HepG2 (cell line): ENCODE data around the gene TNS4. TPM values are rescaled to one million over a fixed set of nuclear protein-coding genes. Genes with fewer than 3 reads are reported as not detected.

Experiments
- ATAC-seq: fragments of 200-7000 bp; cut with Tn5 transposase; 3 replicates; pipeline ENCODE4 v1.9.1; 2020; ENCODE audit warnings: mild to moderate bottlenecking, moderate library complexity
- BruUV-seq: library from RNA; stranded (reverse); fragments of 400-500 nt; replicated peaks from 2 replicates; lab custom pipeline; 2021; lab: Mats Ljungman, UMichigan
- CTCF ChIA-PET: fragments of 300-600 bp; formaldehyde crosslinking; extraction: SDS; loops from one replicate; lab custom pipeline; 2021; ENCODE audit warnings: low total read pairs, inconsistent platforms, low intra/inter-chr PET ratio; lab: Yijun Ruan, JAX
- POLR2A ChIA-PET: fragments of 350-600 bp; sonication (Branson Sonifier 250); formaldehyde crosslinking; loops from one replicate; lab custom pipeline; 2020; ENCODE audit warnings: antibody characterized with exemption, inconsistent platforms; lab: Yijun Ruan, JAX
- DNase-seq: peaks from one replicate; pipeline ENCODE4 v3.0.0-alpha.2; 2015; ENCODE audit warnings: low spot score
- FAIRE-seq: peaks from 3 replicates; lab custom pipeline; 2011; peaks lifted over from hg19 to GRCh38; lab: Jason Lieb, UNC
- H2AFZ ChIP-seq: one replicate; pipeline ENCODE4 v1.6.1; 2011; ENCODE audit warnings: low read length, inconsistent platforms
- H3K27ac ChIP-seq: fragments of 300-600 bp; 3 replicates; pipeline ENCODE4 v1.8.0; 2011; ENCODE audit warnings: mixed run types, mild to moderate bottlenecking, mixed read lengths, low read length, inconsistent platforms; ENCODE audit not compliant: insufficient read depth; ENCODE audit errors: extremely low read length
- H3K27me3 ChIP-seq, 2 experiments: fragments of 200-600 bp in 1 of 2; 2 replicates in 1 of 2; 3 replicates in 1 of 2; pipeline versions ENCODE4 v1.6.0 to v1.8.0; 2011; ENCODE audit warnings: low read length in 2 of 2, mild to moderate bottlenecking in 2 of 2, moderate library complexity in 2 of 2, inconsistent platforms in 1 of 2; ENCODE audit not compliant: insufficient read depth in 2 of 2, control insufficient read depth in 1 of 2
- H3K36me3 ChIP-seq, 2 experiments: fragments of 200-600 bp in 1 of 2; replicated peaks in 1 of 2; 2 replicates in 1 of 2; 3 replicates in 1 of 2; pipeline versions ENCODE4 v1.5.1 to v1.8.0; 2011; ENCODE audit warnings: low read length in 2 of 2, inconsistent platforms in 1 of 2; ENCODE audit not compliant: insufficient read depth in 2 of 2, control insufficient read depth in 1 of 2
- H3K4me1 ChIP-seq: 2 replicates; pipeline ENCODE4 v1.5.1; 2012; ENCODE audit warnings: low read length, inconsistent platforms; ENCODE audit not compliant: insufficient read depth
- H3K4me2 ChIP-seq: 2 replicates; pipeline ENCODE4 v1.6.0; 2011; ENCODE audit warnings: low read depth, low read length, inconsistent platforms
- H3K4me3 ChIP-seq, 3 experiments: fragments of 200-600 bp in 1 of 3; sonication (generic), shearing (Covaris generic) in 1 of 3; replicated peaks in 1 of 3; 2 replicates each; pipeline ENCODE4 v1.5.1; 2011 to 2016; ENCODE audit warnings: low read length in 3 of 3, inconsistent platforms in 2 of 3, low read depth in 2 of 3, mild to moderate bottlenecking in 2 of 3, control low read depth in 1 of 3, mixed read lengths in 1 of 3; ENCODE audit not compliant: insufficient read depth in 1 of 3
- H3K79me2 ChIP-seq: one replicate; pipeline ENCODE4 v1.6.1; 2011; ENCODE audit warnings: low read length, inconsistent platforms; ENCODE audit not compliant: insufficient read depth
- H3K9ac ChIP-seq: 2 replicates; pipeline ENCODE4 v1.6.0; 2011; ENCODE audit warnings: mild to moderate bottlenecking, low read depth, low read length, inconsistent platforms; ENCODE audit not compliant: insufficient read depth
- H3K9me3 ChIP-seq: 2 replicates; pipeline ENCODE4 v1.5.1; 2012; ENCODE audit warnings: mild to moderate bottlenecking, low read length
- H4K20me1 ChIP-seq: 2 replicates; pipeline ENCODE4 v1.6.0; 2011; ENCODE audit warnings: inconsistent platforms, mild to moderate bottlenecking, low read length, moderate library complexity; ENCODE audit not compliant: insufficient read depth
- AKAP8 ChIP-seq: sonication (generic); formaldehyde crosslinking; IDR thresholded peaks from 2 replicates; pipeline ENCODE4 v1.5.1; 2020; ENCODE audit warnings: mild to moderate bottlenecking, missing genetic modification reagents
- ATAD3A ChIP-seq: sonication (generic); formaldehyde crosslinking; IDR thresholded peaks from 2 replicates; pipeline ENCODE4 v1.4.0; 2020; ENCODE audit warnings: missing genetic modification reagents
- CHD4 ChIP-seq: fragments of 200-600 bp; sonication (generic); IDR thresholded peaks from 2 replicates; pipeline ENCODE4 v1.7.0; 2017; ENCODE audit warnings: mild to moderate bottlenecking, low read length, borderline replicate concordance
- EED ChIP-seq: sonication (generic); formaldehyde crosslinking; IDR thresholded peaks from 2 replicates; pipeline ENCODE4 v1.5.0; 2020; ENCODE audit warnings: mild to moderate bottlenecking, missing genetic modification reagents
- HIC2 ChIP-seq: sonication (generic); formaldehyde crosslinking; IDR thresholded peaks from 2 replicates; pipeline ENCODE4 v1.9.0; 2022; ENCODE audit warnings: low read depth, missing genetic modification reagents
- IKZF1 ChIP-seq: fragments of 450-650 bp; IDR thresholded peaks from 2 replicates; pipeline ENCODE4 v1.7.1; 2016
- KDM3A ChIP-seq: IDR thresholded peaks from 2 replicates; pipeline ENCODE4 v1.6.1; 2018; ENCODE audit warnings: low read depth, missing compliant biosample characterization
- MAFG ChIP-seq: sonication (generic); formaldehyde crosslinking; IDR thresholded peaks from 2 replicates; pipeline ENCODE4 v1.5.1; 2020; ENCODE audit warnings: mild to moderate bottlenecking, missing genetic modification reagents
- MTF2 ChIP-seq: sonication (generic); formaldehyde crosslinking; IDR thresholded peaks from 2 replicates; pipeline ENCODE4 v1.5.0; 2020; ENCODE audit warnings: missing genetic modification reagents, borderline replicate concordance
- POLR2AphosphoS5 ChIP-seq: IDR thresholded peaks from 2 replicates; pipeline ENCODE4 v1.6.1; 2012; ENCODE audit warnings: low read depth, low read length
- PRMT3 ChIP-seq: sonication (generic); formaldehyde crosslinking; IDR thresholded peaks from 2 replicates; pipeline ENCODE4 v1.8.1; 2022; ENCODE audit warnings: low read depth, mild to moderate bottlenecking, moderate library complexity, missing genetic modification reagents, borderline replicate concordance
- TRIM22 ChIP-seq: fragments of 450-650 bp; IDR thresholded peaks from 2 replicates; pipeline ENCODE4 v1.6.1; 2017
- ZFP1 ChIP-seq: IDR thresholded peaks from 2 replicates; pipeline ENCODE4 v1.6.1; 2016
- ZFP41 ChIP-seq: sonication (generic); formaldehyde crosslinking; IDR thresholded peaks from 2 replicates; pipeline ENCODE4 v1.4.0; 2020; ENCODE audit warnings: mild to moderate bottlenecking, missing genetic modification reagents, borderline replicate concordance
- ZMYM2 ChIP-seq: sonication (generic); formaldehyde crosslinking; IDR thresholded peaks from 2 replicates; pipeline ENCODE4 v1.8.0; 2022; ENCODE audit warnings: mild to moderate bottlenecking, missing genetic modification reagents
- ZMYM3 ChIP-seq: sonication (generic); formaldehyde crosslinking; IDR thresholded peaks from 2 replicates; pipeline ENCODE4 v1.5.1; 2020; ENCODE audit warnings: mild to moderate bottlenecking, missing genetic modification reagents
- ZNF24 ChIP-seq: fragments of 450-650 bp; IDR thresholded peaks from 2 replicates; pipeline ENCODE4 v1.6.1; 2017; ENCODE audit warnings: antibody characterized with exemption, mild to moderate bottlenecking
- ZNF44 ChIP-seq: sonication (generic); formaldehyde crosslinking; IDR thresholded peaks from 2 replicates; pipeline ENCODE4 v1.5.1; 2020; ENCODE audit warnings: mild to moderate bottlenecking, missing genetic modification reagents
- ZNF629 ChIP-seq: sonication (generic); formaldehyde crosslinking; conservative IDR thresholded peaks from 2 replicates; pipeline ENCODE4 v1.5.0; 2020; ENCODE audit warnings: missing genetic modification reagents
- ZNF709 ChIP-seq: sonication (generic); formaldehyde crosslinking; IDR thresholded peaks from 2 replicates; pipeline ENCODE4 v1.5.0; 2020; ENCODE audit warnings: mild to moderate bottlenecking, missing genetic modification reagents
- WGBS: methylation state at CpG from one replicate; pipeline ENCODE4 v1.1.6; 2017; ENCODE audit warnings: low lambda C conversion rate; 5-methylcytosine and 5-hydroxymethylcytosine counted together
- in situ Hi-C: cut with HindIII; loops from 2 replicates; pipeline ENCODE4 v1.10.0; 2017; ENCODE audit warnings: low pct_unique_long_range_greater_than_20kb; ENCODE audit not compliant: extremely low pct_ligation_motif_present
- intact Hi-C: fragments of 100-400 bp; cut with micrococcal nuclease; formaldehyde crosslinking; loops from one replicate; pipeline ENCODE4 v1.10.0; 2022; ENCODE audit not compliant: unreplicated experiment
- polyA plus RNA-seq, 8 experiments: library from polyadenylated mRNA; depleted of rRNA in 3 of 8; stranded (reverse) in 7 of 8; unstranded in 1 of 8; fragments of >200 nt; fragmentation: Illumina TruSeq in 4 of 8; extraction: Trizol in 4 of 8; gene quantifications; 2 replicates each; pipeline versions ENCODE4 v1.2.1 to v1.2.3, GENCODE V29; 2011 to 2016; ENCODE audit warnings: low read depth in 4 of 8, missing spikeins in 1 of 8, mixed read lengths in 1 of 8; ENCODE audit not compliant: insufficient read depth in 1 of 8
- total RNA-seq, 5 experiments: library from RNA; depleted of rRNA; stranded (reverse); fragments of >200 nt; fragmentation: Illumina TruSeq; extraction: Trizol; gene quantifications; 2 replicates each; pipeline ENCODE4 v1.2.3, GENCODE V29; 2016; ENCODE audit warnings: low read depth in 1 of 5
- TF ChIP-seq, protein P1 (sequence below): sonication (generic); formaldehyde crosslinking; IDR thresholded peaks from 2 replicates; pipeline ENCODE4 v1.5.1; 2020; ENCODE audit warnings: mild to moderate bottlenecking, missing genetic modification reagents, moderate library complexity

The TNS4 gene
- total and polyA plus RNA-seq, 2 of the 13 experiments (the other 11 are each of a cell fraction or from before 2014, with no cell fraction given): 0.58 to 2.1 TPM

DNA sequence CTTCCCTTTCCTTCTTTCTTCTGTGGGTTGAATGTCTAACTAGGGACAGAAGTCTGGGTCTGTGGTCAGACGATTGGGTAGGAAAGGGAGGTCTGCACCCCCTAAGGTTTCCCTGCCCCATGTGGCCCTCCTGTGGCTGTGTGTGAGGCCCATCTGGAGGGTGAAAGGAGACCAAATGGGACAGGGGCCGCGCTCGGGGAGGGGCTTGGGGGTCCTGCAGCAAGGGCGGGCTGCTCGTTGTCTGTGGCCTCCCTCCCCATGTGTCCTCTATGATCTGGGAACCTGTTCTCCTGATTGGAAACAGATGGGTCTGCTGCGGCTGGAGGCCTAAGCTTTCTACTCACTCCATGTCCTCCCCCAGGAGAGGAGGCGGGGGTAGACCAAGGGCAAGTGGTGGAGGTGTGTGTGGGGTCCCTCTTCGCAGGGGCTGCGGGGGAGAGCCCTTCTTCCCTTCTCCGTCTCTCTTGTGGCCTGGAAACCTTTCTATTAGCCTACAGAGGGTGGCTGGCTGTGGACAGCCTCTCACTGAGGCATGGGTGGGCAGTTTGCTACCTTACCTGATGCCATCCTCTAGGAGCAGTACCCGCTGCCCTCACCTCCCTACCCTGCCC lies 39.6 kb downstream of the TNS4 start (continued):
- no peak for TF ChIP-seq MTF2

GRCh38 chr17:40460968-40461731 lies 40.3 kb downstream of the TNS4 start:
- H3K9ac ChIP-seq: no peak overlapping the region
- DNase-seq (no peak), ATAC-seq (no peak), FAIRE-seq (no peak)
- no peaks in the 10 kb centered on the region for H3K9me3 ChIP-seq
- WGBS: 53% methylated on average over 9 of the region's 9 CpGs
- H3K4me3 ChIP-seq: no peak overlapping the region
- peaks cover 0 to 4% of the 10 kb centered on the region in 2 experiments; a peak in 2 of 5 replicates for H3K36me3 ChIP-seq
- peaks cover 3 to 19% of the 10 kb centered on the region in 2 experiments for H3K27me3 ChIP-seq
- CTCF ChIA-PET: no interaction called here
- in situ Hi-C loops (no loop called here), intact Hi-C loops (no loop called here)
- no peak overlapping the region for H3K4me2 ChIP-seq
- H4K20me1 ChIP-seq: no peaks in the 10 kb centered on the region
- H3K79me2 ChIP-seq: no peaks in the 10 kb centered on the region
- H3K27ac ChIP-seq: no peak overlapping the region
- no peak overlapping the region for H2AFZ ChIP-seq
- no TSS peak for BruUV-seq
- H3K4me1 ChIP-seq: peaks cover 52% of the 10 kb centered on the region
- POLR2A ChIA-PET: interaction anchor here (0.9 to 1.3 kb wide), 2 partner anchors 12 to 99 kb away, joined by 3 read pairs; no protein-coding TSS in a partner anchor
- TF ChIP-seq MAFG (CRISPR knock-in tag): no peak
- TF ChIP-seq ZNF44: no peak
- peak; percentile 55 for TF ChIP-seq ZMYM3
- no peak for TF ChIP-seq TRIM22
- TF ChIP-seq HIC2: no peak
- TF ChIP-seq ZMYM2 (CRISPR knock-in tag): 0 out of 2 replicates have a peak, but pooled peaks have one; percentile 21
- TF ChIP-seq PRMT3: no peak
- TF ChIP-seq ZFP41 (CRISPR knock-in tag): no peak
- no peak for TF ChIP-seq EED (CRISPR knock-in tag)
- no peak for TF ChIP-seq ZFP1 (CRISPR knock-in tag)
- TF ChIP-seq POLR2AphosphoS5: no peak
- TF ChIP-seq CHD4: 0 out of 2 replicates have a peak, but pooled peaks have one; percentile 73
- TF ChIP-seq KDM3A (CRISPR knock-in tag): no peak
- peak; percentile 94 for TF ChIP-seq ZNF629
- TF ChIP-seq, protein P1, sequence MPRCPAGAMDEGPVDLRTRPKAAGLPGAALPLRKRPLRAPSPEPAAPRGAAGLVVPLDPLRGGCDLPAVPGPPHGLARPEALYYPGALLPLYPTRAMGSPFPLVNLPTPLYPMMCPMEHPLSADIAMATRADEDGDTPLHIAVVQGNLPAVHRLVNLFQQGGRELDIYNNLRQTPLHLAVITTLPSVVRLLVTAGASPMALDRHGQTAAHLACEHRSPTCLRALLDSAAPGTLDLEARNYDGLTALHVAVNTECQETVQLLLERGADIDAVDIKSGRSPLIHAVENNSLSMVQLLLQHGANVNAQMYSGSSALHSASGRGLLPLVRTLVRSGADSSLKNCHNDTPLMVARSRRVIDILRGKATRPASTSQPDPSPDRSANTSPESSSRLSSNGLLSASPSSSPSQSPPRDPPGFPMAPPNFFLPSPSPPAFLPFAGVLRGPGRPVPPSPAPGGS (CRISPR knock-in tag): no peak
- TF ChIP-seq ATAD3A (CRISPR knock-in tag): no peak
- TF ChIP-seq ZNF24: no peak
- TF ChIP-seq IKZF1: no peak
- no peak for TF ChIP-seq AKAP8 (CRISPR knock-in tag)
- TF ChIP-seq ZNF709: no peak
